Measurements from ENCODE around the gene RFXANK.

The RFXANK gene

DNA sequence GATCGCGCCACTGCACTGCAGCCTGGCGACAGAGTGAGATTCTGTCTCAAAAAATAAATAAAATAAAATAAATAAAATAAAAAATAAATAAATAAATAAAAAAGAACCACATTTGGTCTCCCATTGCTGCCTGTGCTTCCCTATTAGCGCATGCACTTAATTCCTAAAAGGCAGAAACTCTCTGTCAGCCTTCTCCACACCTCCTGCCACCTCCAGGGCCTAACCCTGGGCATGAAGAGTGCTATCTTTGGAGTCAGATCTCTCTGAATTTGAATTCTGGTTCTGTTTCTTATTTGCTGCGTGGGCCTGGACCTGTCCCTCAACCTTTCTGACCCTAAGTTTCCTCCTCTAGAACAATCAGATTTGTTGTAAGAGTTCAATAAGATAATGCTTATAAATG lies 31.0 kb downstream of the RFXANK start:
- no peaks in the 10 kb centered on the region for H4K20me1 ChIP-seq (ENCODE audit: insufficient read depth, low read length)
- no peak overlapping the region for H3K4me3 ChIP-seq (ENCODE audit: low read depth in 1 of 2, low read length in 2 of 2)
- no peak overlapping the region for H3K27ac ChIP-seq (ENCODE audit: low read length)
- H3K79me2 ChIP-seq (ENCODE audit: insufficient read depth, low read length): no peaks in the 10 kb centered on the region
- TF ChIP-seq EZH2 (IDR thresholded peaks at IDR 0.05; ENCODE audit: borderline replicate concordance, low read depth, low read length, severe bottlenecking): no peak
- TF ChIP-seq, protein P1, sequence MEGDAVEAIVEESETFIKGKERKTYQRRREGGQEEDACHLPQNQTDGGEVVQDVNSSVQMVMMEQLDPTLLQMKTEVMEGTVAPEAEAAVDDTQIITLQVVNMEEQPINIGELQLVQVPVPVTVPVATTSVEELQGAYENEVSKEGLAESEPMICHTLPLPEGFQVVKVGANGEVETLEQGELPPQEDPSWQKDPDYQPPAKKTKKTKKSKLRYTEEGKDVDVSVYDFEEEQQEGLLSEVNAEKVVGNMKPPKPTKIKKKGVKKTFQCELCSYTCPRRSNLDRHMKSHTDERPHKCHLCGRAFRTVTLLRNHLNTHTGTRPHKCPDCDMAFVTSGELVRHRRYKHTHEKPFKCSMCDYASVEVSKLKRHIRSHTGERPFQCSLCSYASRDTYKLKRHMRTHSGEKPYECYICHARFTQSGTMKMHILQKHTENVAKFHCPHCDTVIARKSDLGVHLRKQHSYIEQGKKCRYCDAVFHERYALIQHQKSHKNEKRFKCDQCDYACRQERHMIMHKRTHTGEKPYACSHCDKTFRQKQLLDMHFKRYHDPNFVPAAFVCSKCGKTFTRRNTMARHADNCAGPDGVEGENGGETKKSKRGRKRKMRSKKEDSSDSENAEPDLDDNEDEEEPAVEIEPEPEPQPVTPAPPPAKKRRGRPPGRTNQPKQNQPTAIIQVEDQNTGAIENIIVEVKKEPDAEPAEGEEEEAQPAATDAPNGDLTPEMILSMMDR (IDR thresholded peaks at IDR 0.05; ENCODE audit: borderline replicate concordance, extremely low read depth, low read length, poor library complexity, severe bottlenecking): no peak
- no peaks in the 10 kb centered on the region for H3K36me3 ChIP-seq (ENCODE audit: insufficient read depth, low read length)
- no peaks in the 10 kb centered on the region for H3K27me3 ChIP-seq (ENCODE audit: insufficient read depth, low read length, poor library complexity)
- ATAC-seq (ENCODE audit: insufficient read depth, low read depth) (no peak), DNase-seq (no peak)
- H3K4me1 ChIP-seq (ENCODE audit: insufficient read depth, low read length): no peaks in the 10 kb centered on the region
- H3K4me2 ChIP-seq (ENCODE audit: insufficient read depth, low read length): no peak overlapping the region
- H2AFZ ChIP-seq (ENCODE audit: low read depth, low read length): no peak overlapping the region
- H3K9me3 ChIP-seq (ENCODE audit: insufficient read depth, low read length, severe bottlenecking): no peaks in the 10 kb centered on the region
- H3K9ac ChIP-seq (ENCODE audit: low read depth, low read length): no peak overlapping the region

- H3K4me1 ChIP-seq (ENCODE audit: insufficient read depth, low read length): no peaks in the 10 kb centered on the region
- H3K27me3 ChIP-seq (ENCODE audit: insufficient read depth, low read length, poor library complexity): no peaks in the 10 kb centered on the region
- DNase-seq (no peak), ATAC-seq (ENCODE audit: insufficient read depth, low read depth) (no peak)
- H3K4me2 ChIP-seq (ENCODE audit: insufficient read depth, low read length): no peak overlapping the region
- TF ChIP-seq, protein P1 (IDR thresholded peaks at IDR 0.05; ENCODE audit: borderline replicate concordance, extremely low read depth, low read length, poor library complexity, severe bottlenecking): no peak
- no peak for TF ChIP-seq EZH2 (IDR thresholded peaks at IDR 0.05; ENCODE audit: borderline replicate concordance, low read depth, low read length, severe bottlenecking)
- H3K9me3 ChIP-seq (ENCODE audit: insufficient read depth, low read length, severe bottlenecking): no peaks in the 10 kb centered on the region
- H3K4me3 ChIP-seq (ENCODE audit: low read depth in 1 of 2, low read length in 2 of 2): no peak overlapping the region
- H3K9ac ChIP-seq (ENCODE audit: low read depth, low read length): no peak overlapping the region
- no peak overlapping the region for H2AFZ ChIP-seq (ENCODE audit: low read depth, low read length)
- H3K27ac ChIP-seq (ENCODE audit: low read length): no peak overlapping the region
- H3K79me2 ChIP-seq (ENCODE audit: insufficient read depth, low read length): no peaks in the 10 kb centered on the region
- H3K36me3 ChIP-seq (ENCODE audit: insufficient read depth, low read length): no peaks in the 10 kb centered on the region
- H4K20me1 ChIP-seq (ENCODE audit: insufficient read depth, low read length): no peaks in the 10 kb centered on the region
Observed at GRCh38 chr19:19223636-19224035, 31.6 kb downstream of the RFXANK start.

- H3K36me3 ChIP-seq (ENCODE audit: insufficient read depth, low read length): no peaks in the 10 kb centered on the region
- H4K20me1 ChIP-seq (ENCODE audit: insufficient read depth, low read length): no peaks in the 10 kb centered on the region
- no peaks in the 10 kb centered on the region for H3K79me2 ChIP-seq (ENCODE audit: insufficient read depth, low read length)
- DNase-seq: no peak
- H3K4me1 ChIP-seq (ENCODE audit: insufficient read depth, low read length): no peaks in the 10 kb centered on the region
- H3K4me2 ChIP-seq (ENCODE audit: insufficient read depth, low read length): no peak overlapping the region
- no peak for TF ChIP-seq EZH2 (IDR thresholded peaks at IDR 0.05; ENCODE audit: borderline replicate concordance, low read depth, low read length, severe bottlenecking)
- TF ChIP-seq, protein P1 (IDR thresholded peaks at IDR 0.05; ENCODE audit: borderline replicate concordance, extremely low read depth, low read length, poor library complexity, severe bottlenecking): no peak
- no peaks in the 10 kb centered on the region for H3K27me3 ChIP-seq (ENCODE audit: insufficient read depth, low read length, poor library complexity)
- no peak overlapping the region for H3K27ac ChIP-seq (ENCODE audit: low read length)
- no peak overlapping the region for H3K9ac ChIP-seq (ENCODE audit: low read depth, low read length)
- no peak for ATAC-seq (ENCODE audit: insufficient read depth, low read depth)
- H3K9me3 ChIP-seq (ENCODE audit: insufficient read depth, low read length, severe bottlenecking): no peaks in the 10 kb centered on the region
- no peak overlapping the region for H2AFZ ChIP-seq (ENCODE audit: low read depth, low read length)
- H3K4me3 ChIP-seq (ENCODE audit: low read depth in 1 of 2, low read length in 2 of 2): no peak overlapping the region
Observed at GRCh38 chr19:19224150-19224851, 32.2 kb downstream of the RFXANK start.
